NCI-H2171 (cell line): ENCODE measurements around the gene PPP1R7.

Experiments
- DNase-seq: peaks from one replicate; lab custom pipeline; 2025; lab: John Stamatoyannopoulos, UW

The PPP1R7 gene

GRCh38 chr2:241120440-241120839 lies 29.8 kb upstream of the PPP1R7 start:
- DNase-seq, result no peak

- no peak for DNase-seq
Measured at GRCh38 chr2:241121008-241121407, 29.3 kb upstream of the PPP1R7 start.

GRCh38 chr2:241122376-241123002 lies 27.8 kb upstream of the PPP1R7 start:
- DNase-seq, result no peak

GRCh38 chr2:241123816-241124536 lies 26.3 kb upstream of the PPP1R7 start:
- DNase-seq, result no peak

- DNase-seq, result no peak
Measured at GRCh38 chr2:241125626-241126025, 24.6 kb upstream of the PPP1R7 start.

GRCh38 chr2:241126201-241126611 lies 24.1 kb upstream of the PPP1R7 start:
- DNase-seq, result no peak

GRCh38 chr2:241126771-241127202 lies 23.5 kb upstream of the PPP1R7 start:
- no peak for DNase-seq

GRCh38 chr2:241128266-241128665 lies 22.0 kb upstream of the PPP1R7 start:
- DNase-seq, result no peak

- DNase-seq, result no peak
Measured at GRCh38 chr2:241129086-241129871, 21.0 kb upstream of the PPP1R7 start.

- DNase-seq, result no peak
Measured at GRCh38 chr2:241130316-241130715, 20.0 kb upstream of the PPP1R7 start.

GRCh38 chr2:241131531-241131930 lies 18.7 kb upstream of the PPP1R7 start:
- no peak for DNase-seq

- no peak for DNase-seq
Measured at GRCh38 chr2:241132538-241133435, 17.5 kb upstream of the PPP1R7 start.

GRCh38 chr2:241133436-241133820 lies 16.8 kb upstream of the PPP1R7 start:
- DNase-seq, result no peak

GRCh38 chr2:241134711-241135110 lies 15.6 kb upstream of the PPP1R7 start:
- no peak for DNase-seq

GRCh38 chr2:241135737-241136136 lies 14.5 kb upstream of the PPP1R7 start:
- no peak for DNase-seq

GRCh38 chr2:241136191-241136590 lies 14.1 kb upstream of the PPP1R7 start:
- DNase-seq, result no peak

GRCh38 chr2:241136661-241137260 lies 13.5 kb upstream of the PPP1R7 start:
- no peak for DNase-seq

- no peak for DNase-seq
Measured at GRCh38 chr2:241137276-241138190, 12.7 kb upstream of the PPP1R7 start.

GRCh38 chr2:241138471-241138870 lies 11.8 kb upstream of the PPP1R7 start:
- no peak for DNase-seq
